ENCODE results near the gene BANP. TPM values are rescaled to one million over a fixed set of nuclear protein-coding genes. Genes with fewer than 3 reads are reported as not detected.
"Not testable (repeated sequence)": the region's sequence is repeated elsewhere in the genome, so short reads cannot be mapped to it uniquely, and the experiment has no call there.

Gene BANP
- total RNA-seq, 1 experiment from 2014 or later = 22.6 TPM

GRCh38 chr16:87978127-87978526 is 26.9 kb downstream of the BANP start:
- H3K4me3 ChIP-seq (ENCODE audit: low read depth in 2 of 2, low read length in 2 of 2) = no peak overlapping the region
- ChIA-PET CTCF (no interaction called here), POLR2A (no interaction called here)
- no peak overlapping the region for H3K27ac ChIP-seq (ENCODE audit: low read length)
- no peaks in the 10 kb centered on the region for H3K4me1 ChIP-seq (ENCODE audit: control insufficient read depth, insufficient read depth, low read length)
- DNase-seq (ENCODE audit: low read depth, low spot score) (no peak), ATAC-seq (no peak)
- intact Hi-C loops (cut with micrococcal nuclease; ENCODE audit: unreplicated experiment) (no loop called here), in situ Hi-C loops (cut with HindIII; ENCODE audit: low pct_unique_long_range_greater_than_20kb, low sequenced_read_pairs) (no loop called here)
- TF ChIP-seq POLR2AphosphoS5 (IDR thresholded peaks at IDR 0.05; ENCODE audit: low read depth, low read length) = no peak
- no peak for TF ChIP-seq TCF7L2 (IDR thresholded peaks at IDR 0.05; ENCODE audit: low read depth, low read length)
- no peak for TF ChIP-seq SIN3A (IDR thresholded peaks at IDR 0.05; ENCODE audit: borderline replicate concordance, insufficient read depth, low read depth, low read length)
- no peak for TF ChIP-seq CTCF (IDR thresholded peaks at IDR 0.05)
- no peak for TF ChIP-seq REST (IDR thresholded peaks at IDR 0.05; ENCODE audit: insufficient read depth in 1 of 2, low read depth in 2 of 2, low read length in 1 of 2)
- H3K27me3 ChIP-seq (ENCODE audit: control insufficient read depth, insufficient read depth, low read length) = no peaks in the 10 kb centered on the region
- no peaks in the 10 kb centered on the region for H3K9me3 ChIP-seq (ENCODE audit: control insufficient read depth, insufficient read depth, low read depth, low read length)
- BruUV-seq (replicated peaks) = no TSS peak
- no peaks in the 10 kb centered on the region for H3K36me3 ChIP-seq (ENCODE audit: control insufficient read depth, insufficient read depth, low read length)

DNA sequence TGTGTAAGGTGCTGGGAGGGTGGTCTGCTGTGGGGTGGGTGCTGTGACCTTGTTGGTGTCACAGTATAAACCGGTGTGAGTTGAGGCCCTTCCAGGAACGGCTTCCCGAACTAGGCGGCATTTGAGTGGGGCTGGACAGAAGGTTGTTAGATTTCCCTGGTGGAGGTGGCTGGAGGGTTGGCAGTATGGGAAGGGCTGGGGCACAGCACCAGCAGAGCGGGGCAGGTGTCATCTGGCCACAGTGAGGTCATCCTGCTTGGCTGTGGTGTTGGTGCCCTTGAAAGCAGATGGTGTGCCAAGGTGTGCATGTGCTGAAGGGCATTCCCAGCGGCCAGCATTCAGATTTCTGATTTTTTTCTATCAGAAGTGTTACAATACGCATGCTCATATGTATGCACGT is 28.1 kb downstream of the BANP start:
- H3K36me3 ChIP-seq (ENCODE audit: control insufficient read depth, insufficient read depth, low read length) = no peaks in the 10 kb centered on the region; the same call in 1 of the 2 replicates
- no peak for DNase-seq (ENCODE audit: low read depth, low spot score)
- no peaks in the 10 kb centered on the region for H3K4me1 ChIP-seq (ENCODE audit: control insufficient read depth, insufficient read depth, low read length)
- TF ChIP-seq SIN3A (IDR thresholded peaks at IDR 0.05; ENCODE audit: borderline replicate concordance, insufficient read depth, low read depth, low read length) (no peak), TCF7L2 (IDR thresholded peaks at IDR 0.05; ENCODE audit: low read depth, low read length) (no peak), REST (IDR thresholded peaks at IDR 0.05; ENCODE audit: insufficient read depth in 1 of 2, low read depth in 2 of 2, low read length in 1 of 2) (no peak), CTCF (IDR thresholded peaks at IDR 0.05) (no peak), POLR2AphosphoS5 (IDR thresholded peaks at IDR 0.05; ENCODE audit: low read depth, low read length) (no peak)
- POLR2A ChIA-PET = no interaction called here
- no peak for ATAC-seq
- in situ Hi-C loops (cut with HindIII; ENCODE audit: low pct_unique_long_range_greater_than_20kb, low sequenced_read_pairs) = no loop called here
- no peaks in the 10 kb centered on the region for H3K9me3 ChIP-seq (ENCODE audit: control insufficient read depth, insufficient read depth, low read depth, low read length)
- H3K4me3 ChIP-seq (ENCODE audit: low read depth in 2 of 2, low read length in 2 of 2) = no peak overlapping the region
- no TSS peak for BruUV-seq (replicated peaks)
- CTCF ChIA-PET = no interaction called here
- intact Hi-C loops (cut with micrococcal nuclease; ENCODE audit: unreplicated experiment) = no loop called here
- H3K27ac ChIP-seq (ENCODE audit: low read length) = no peak overlapping the region
- no peaks in the 10 kb centered on the region for H3K27me3 ChIP-seq (ENCODE audit: control insufficient read depth, insufficient read depth, low read length)

DNA sequence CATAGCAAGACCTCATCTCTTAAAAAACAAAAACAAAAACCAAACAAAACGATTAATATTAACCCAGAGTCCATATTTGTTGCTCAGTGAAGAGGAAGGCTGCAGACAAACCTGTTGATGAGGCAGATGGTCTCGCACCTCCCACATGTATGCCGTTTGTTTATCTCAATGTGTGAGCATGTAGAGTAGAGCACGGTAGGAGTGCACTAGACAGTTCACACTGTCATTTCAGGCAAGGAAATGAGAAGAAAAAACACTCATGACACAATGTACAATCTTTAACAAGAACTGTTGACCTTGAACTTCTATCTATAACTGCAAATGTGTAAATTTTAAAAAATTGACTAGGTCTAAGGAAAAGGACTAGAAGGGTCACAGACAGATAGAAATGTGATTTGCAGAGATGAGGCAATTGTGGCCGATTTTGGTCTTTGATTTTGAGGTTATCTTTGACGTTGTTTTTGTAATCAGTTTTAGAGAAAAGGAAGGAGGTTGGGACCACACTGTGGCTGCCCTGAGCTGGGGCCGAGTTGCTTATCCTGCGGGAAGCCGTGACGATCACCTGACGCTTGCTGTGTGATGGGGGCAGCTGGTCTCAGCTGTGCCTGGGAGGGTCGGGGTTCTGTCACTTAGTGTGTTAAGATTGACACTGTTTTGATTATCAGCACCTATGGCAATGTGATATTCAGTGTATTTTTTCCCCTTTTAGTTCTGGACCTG is 28.8 kb downstream of the BANP start:
- POLR2A ChIA-PET; H3K4me1 ChIP-seq (ENCODE audit: control insufficient read depth, insufficient read depth, low read length); H3K4me3 ChIP-seq (ENCODE audit: low read depth in 2 of 2, low read length in 2 of 2); ATAC-seq; DNase-seq (ENCODE audit: low read depth, low spot score); H3K36me3 ChIP-seq (ENCODE audit: control insufficient read depth, insufficient read depth, low read length); in situ Hi-C loops (cut with HindIII; ENCODE audit: low pct_unique_long_range_greater_than_20kb, low sequenced_read_pairs); CTCF ChIA-PET; H3K27ac ChIP-seq (ENCODE audit: low read length); intact Hi-C loops (cut with micrococcal nuclease; ENCODE audit: unreplicated experiment); H3K27me3 ChIP-seq (ENCODE audit: control insufficient read depth, insufficient read depth, low read length); BruUV-seq (replicated peaks); H3K9me3 ChIP-seq (ENCODE audit: control insufficient read depth, insufficient read depth, low read depth, low read length): not testable (repeated sequence)
